K562 (cell line): ENCODE measurements around the gene NT5DC2. TPM values are rescaled to one million over a fixed set of nuclear protein-coding genes. Genes with fewer than 3 reads are reported as not detected.

ENCODE experiments used
- ATAC-seq: fragments of 200-7000 bp; cut with Tn5 transposase; 3 replicates; pipeline ENCODE4 v1.9.1; 2020; ENCODE audit warnings: moderate library complexity
- BruUV-seq: library from RNA; stranded (reverse); fragments of 400-500 nt; replicated peaks from 2 replicates; lab custom pipeline; 2021; lab: Mats Ljungman, UMichigan
- CTCF ChIA-PET: fragments of 300-600 bp; formaldehyde crosslinking; extraction: SDS; loops from one replicate; lab custom pipeline; 2021; ENCODE audit warnings: low intra/inter-chr PET ratio; lab: Yijun Ruan, JAX
- POLR2A ChIA-PET: fragments of 300-600, 350-650 bp; sonication (Branson Sonifier 250); formaldehyde crosslinking; extraction: SDS; loops from one replicate; lab custom pipeline; 2021; ENCODE audit warnings: antibody characterized with exemption, inconsistent platforms; lab: Yijun Ruan, JAX
- DNase-seq, 4 experiments: peaks; one replicate each; pipeline versions ENCODE4 v3.0.0 to v3.0.0-alpha.2; 2011 to 2018; ENCODE audit warnings: low spot score in 3 of 4, mixed read lengths in 3 of 4; ENCODE audit errors: extremely low read depth in 1 of 4
- FAIRE-seq: peaks from 2 replicates; lab custom pipeline; 2011; peaks lifted over from hg19 to GRCh38; lab: Jason Lieb, UNC
- H2AFZ ChIP-seq: 2 replicates; pipeline ENCODE4 v1.6.0; 2011; ENCODE audit warnings: low read depth, low read length, control low read depth, inconsistent platforms
- H3K27ac ChIP-seq: fragments of 200-600 bp; 3 replicates; pipeline ENCODE4 v1.8.0; 2011; ENCODE audit warnings: low read depth, mild to moderate bottlenecking, control low read depth, inconsistent platforms, low read length, moderate library complexity, mixed read lengths; ENCODE audit errors: extremely low read depth
- H3K27me3 ChIP-seq, 2 experiments: fragments of 300-600 bp in 1 of 2; 2 replicates in 1 of 2; 3 replicates in 1 of 2; pipeline versions ENCODE4 v1.6.0 to v1.8.0; 2011; ENCODE audit warnings: inconsistent platforms in 2 of 2, low read length in 2 of 2, mild to moderate bottlenecking in 1 of 2, mixed read lengths in 1 of 2, moderate library complexity in 1 of 2; ENCODE audit not compliant: control insufficient read depth in 2 of 2, insufficient read depth in 2 of 2
- H3K36me3 ChIP-seq: fragments of 300-600 bp; 3 replicates; pipeline ENCODE4 v1.8.0; 2011; ENCODE audit warnings: mild to moderate bottlenecking, low read length, inconsistent platforms; ENCODE audit not compliant: control insufficient read depth, insufficient read depth
- H3K4me1 ChIP-seq, 2 experiments: fragments of 200-600 bp in 1 of 2; replicated peaks in 1 of 2; 2 replicates in 1 of 2; 3 replicates in 1 of 2; pipeline versions ENCODE4 v1.5.1 to v1.8.0; 2011; ENCODE audit warnings: inconsistent platforms in 2 of 2, low read length in 2 of 2, mild to moderate bottlenecking in 1 of 2, mixed read lengths in 1 of 2, moderate library complexity in 1 of 2; ENCODE audit not compliant: control insufficient read depth in 2 of 2, insufficient read depth in 2 of 2
- H3K4me2 ChIP-seq: 2 replicates; pipeline ENCODE4 v1.6.1; 2011; ENCODE audit warnings: low read length, control low read depth, inconsistent platforms, mixed read lengths; ENCODE audit not compliant: insufficient read depth
- H3K4me3 ChIP-seq: fragments of 200-600 bp; sonication (generic), shearing (Covaris generic); 2 replicates; pipeline ENCODE4 v1.5.1; 2016; ENCODE audit warnings: control low read depth, inconsistent platforms
- H3K79me2 ChIP-seq: fragments of 200-600 bp; 3 replicates; pipeline ENCODE4 v1.8.0; 2011; ENCODE audit warnings: low read length, inconsistent platforms; ENCODE audit not compliant: control insufficient read depth, insufficient read depth
- H3K9ac ChIP-seq, 2 experiments: 2 replicates each; pipeline versions ENCODE4 v1.6.0 to v1.6.1; 2011; ENCODE audit warnings: low read depth in 2 of 2, low read length in 2 of 2, control low read depth in 1 of 2, inconsistent platforms in 1 of 2, mild to moderate bottlenecking in 1 of 2, mixed read lengths in 1 of 2; ENCODE audit not compliant: insufficient read depth in 1 of 2
- H3K9me1 ChIP-seq: one replicate; pipeline ENCODE4 v1.6.0; 2011; ENCODE audit warnings: inconsistent platforms, mild to moderate bottlenecking, low read length, moderate library complexity; ENCODE audit not compliant: control insufficient read depth, insufficient read depth
- H3K9me3 ChIP-seq: replicated peaks from 2 replicates; pipeline ENCODE4 v1.5.1; 2011; ENCODE audit warnings: low read depth, low read length, inconsistent platforms; ENCODE audit not compliant: control insufficient read depth, insufficient read depth
- H4K20me1 ChIP-seq: replicated peaks from 2 replicates; pipeline ENCODE4 v1.6.1; 2011; ENCODE audit warnings: low read length, inconsistent platforms, mixed read lengths; ENCODE audit not compliant: control insufficient read depth, insufficient read depth
- PKNOX1 ChIP-seq: fragments of 450-650 bp; IDR thresholded peaks from 2 replicates; pipeline ENCODE4 v1.6.1; 2016
- ZNF41 ChIP-seq: fragments of 250-450 bp; sonication (Bioruptor Pico); conservative IDR thresholded peaks from 2 replicates; pipeline ENCODE4 v1.4.0; 2020; ENCODE audit warnings: mild to moderate bottlenecking
- WGBS: fragments of 100-300 bp; shearing (Covaris generic); methylation state at CpG from one replicate; pipeline ENCODE4 v1.1.6; 2016; ENCODE audit warnings: low coverage, mixed read lengths; ENCODE audit not compliant: insufficient coverage; ENCODE audit errors: missing lambda C conversion rate; 5-methylcytosine and 5-hydroxymethylcytosine counted together
- in situ Hi-C: fragments of 300-500 bp; cut with MboI; formaldehyde crosslinking; loops from 4 replicates; pipeline ENCODE4 v1.15.0; 2018; ENCODE audit warnings: inconsistent platforms, mixed read lengths
- intact Hi-C: fragments of 100-400 bp; cut with micrococcal nuclease; formaldehyde crosslinking; loops from 2 replicates; pipeline ENCODE4 v1.14.2; 2022
- polyA plus RNA-seq, 8 experiments: library from polyadenylated mRNA; depleted of rRNA in 4 of 8; stranded (reverse) in 5 of 8; unstranded in 3 of 8; fragments of >200 nt; fragmentation: Nextera tagmentation in 2 of 8; fragmentation: Illumina TruSeq in 1 of 8; extraction: Ambion mirVana in 2 of 8; extraction: Trizol in 1 of 8; gene quantifications; 2 replicates each; pipeline versions ENCODE4 v1.2.1 to v1.2.3, GENCODE V29; 2011 to 2014; ENCODE audit warnings: inconsistent platforms in 1 of 8, missing spikeins in 1 of 8
- total RNA-seq, 7 experiments: library from RNA; depleted of rRNA in 6 of 7; stranded (reverse); fragments of >200 nt in 6 of 7; fragmentation: Illumina TruSeq in 2 of 7; extraction: Trizol in 2 of 7; gene quantifications; 2 replicates each; pipeline versions ENCODE4 v1.2.1 to v1.2.3, GENCODE V29; 2011 to 2021; ENCODE audit warnings: low replicate concordance in 1 of 7

Gene NT5DC2
- total and polyA plus RNA-seq, 9 of the 15 experiments (the other 6 are each of a cell fraction or from before 2014, with no cell fraction given) = 25.6 to 168 (median 122) TPM

DNA sequence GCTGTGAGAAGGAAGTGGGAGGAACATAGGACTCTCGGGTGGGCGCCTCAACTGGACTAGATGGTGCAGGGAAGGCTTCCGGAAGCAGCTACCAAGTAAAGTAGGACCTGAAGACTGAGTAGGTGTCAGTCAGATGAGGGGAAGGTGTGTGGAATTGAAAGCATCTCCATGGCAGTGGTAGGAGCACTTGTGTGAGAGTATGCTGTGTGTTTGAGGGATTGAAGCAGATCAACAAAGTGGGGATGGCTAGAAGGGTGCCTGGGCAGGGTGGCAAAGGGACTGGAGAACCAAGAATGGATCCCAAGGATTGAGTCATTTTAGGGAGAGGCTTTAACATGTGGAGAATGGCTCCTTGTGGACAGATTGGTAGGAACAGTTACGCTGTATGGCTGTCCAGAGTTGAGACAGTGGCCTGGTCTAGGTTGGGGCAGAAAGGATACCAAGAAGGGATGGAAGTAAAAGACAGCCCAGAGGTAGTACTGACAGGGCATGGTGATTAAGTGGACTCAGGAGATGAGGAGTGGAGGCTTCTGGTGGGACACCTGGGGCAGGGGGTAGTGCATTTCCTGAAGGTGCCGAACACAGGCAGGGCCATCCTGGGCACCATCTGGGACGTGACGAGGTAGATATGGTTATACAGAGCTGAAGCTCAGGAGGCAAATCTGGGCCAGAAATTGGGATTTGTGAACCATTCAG lies 4.2 kb upstream of the NT5DC2 start:
- Histone ChIP-seq H3K4me3 (peak overlapping the region; percentile 91), H4K20me1 (peaks cover 19% of the 10 kb centered on the region), H3K27me3 (no peaks in the 10 kb centered on the region), H3K79me2 (peaks cover 74% of the 10 kb centered on the region), H3K4me2 (peak overlapping the region; percentile 98), H3K36me3 (peaks cover 37% of the 10 kb centered on the region; the same call in 2 of the 3 replicates), H3K9ac (peak overlapping the region; percentile 95), H3K9me1 (no peaks in the 10 kb centered on the region), H3K4me1 (peaks cover 27 to 32% of the 10 kb centered on the region in 2 experiments), H2AFZ (no peak overlapping the region), H3K27ac (peak overlapping the region; percentile 91; the same call in 2 of the 3 replicates), H3K9me3 (no peaks in the 10 kb centered on the region)
- ChIA-PET POLR2A (interaction anchor here (0.5 to 1.1 kb wide), 6 partner anchors 8 to 472 kb away, joined by 3 to 4 read pairs (median 3); no protein-coding TSS in a partner anchor), CTCF (no interaction called here)
- DNase-seq (no peak), FAIRE-seq (peak; percentile 52), ATAC-seq (no peak)
- in situ Hi-C loops (no loop called here), intact Hi-C loops (loop anchor here (2.0 kb wide), 1 partner anchor 145 kb away; no protein-coding TSS in a partner anchor)
- 32% methylated on average over 7 of the region's 7 CpGs for WGBS
- no peak for TF ChIP-seq ZNF41 (CRISPR knock-in tag)
- TF ChIP-seq PKNOX1 = peak; percentile 22; the same call in 1 of the 2 replicates
- BruUV-seq = no TSS peak
